ENCODE data around the gene PLCH1.

Gene PLCH1

GRCh38 chr3:155326901-155327300 is 418.0 kb downstream of the PLCH1 start:
- Histone ChIP-seq H3K27ac (ENCODE audit: low read length) (no peak overlapping the region), H3K4me1 (ENCODE audit: control insufficient read depth, low read depth, low read length) (no peaks in the 10 kb centered on the region), H3K9me3 (ENCODE audit: control insufficient read depth, low read depth, low read length) (no peaks in the 10 kb centered on the region), H3K27me3 (ENCODE audit: control insufficient read depth, insufficient read depth, low read length) (no peaks in the 10 kb centered on the region), H3K4me3 (ENCODE audit: low read length) (no peak overlapping the region), H3K9ac (ENCODE audit: low read length) (no peak overlapping the region), H3K36me3 (ENCODE audit: control insufficient read depth, low read depth, low read length) (no peaks in the 10 kb centered on the region)

DNA sequence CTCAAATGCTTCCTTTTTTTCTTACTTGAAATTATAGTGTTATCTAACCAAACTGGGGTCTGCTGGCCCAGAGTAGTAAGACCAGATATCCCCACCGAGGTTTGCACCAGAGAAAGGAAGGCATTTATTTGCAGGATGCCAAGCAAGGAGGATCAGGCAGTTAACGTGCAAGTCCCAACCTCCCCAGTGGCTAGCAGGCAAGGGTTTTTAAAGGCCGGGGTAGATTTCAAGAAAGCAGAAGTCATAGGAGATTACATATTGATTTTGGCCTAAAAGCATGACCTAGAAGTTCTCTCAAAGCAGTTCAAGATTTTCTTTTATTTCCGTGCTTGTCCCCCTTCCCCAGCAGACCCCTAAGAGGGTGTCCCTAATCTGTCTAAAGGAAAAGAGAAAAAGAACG is 418.6 kb downstream of the PLCH1 start:
- H3K9me3 ChIP-seq (ENCODE audit: control insufficient read depth, low read depth, low read length): no peaks in the 10 kb centered on the region
- no peaks in the 10 kb centered on the region for H3K4me1 ChIP-seq (ENCODE audit: control insufficient read depth, low read depth, low read length)
- H3K4me3 ChIP-seq (ENCODE audit: low read length): no peak overlapping the region
- H3K9ac ChIP-seq (ENCODE audit: low read length): no peak overlapping the region
- H3K27ac ChIP-seq (ENCODE audit: low read length): no peak overlapping the region
- H3K27me3 ChIP-seq (ENCODE audit: control insufficient read depth, insufficient read depth, low read length): no peaks in the 10 kb centered on the region
- H3K36me3 ChIP-seq (ENCODE audit: control insufficient read depth, low read depth, low read length): no peaks in the 10 kb centered on the region

Measured in iPS-18a (cell line).